WTC11 (cell line): Measurements from ENCODE around the gene RTP3. TPM values are rescaled to one million over a fixed set of nuclear protein-coding genes. Genes with fewer than 3 reads are reported as not detected.

ENCODE experiments used
- ATAC-seq: fragments of 200-7000 bp; cut with Tn5 transposase; 2 replicates; pipeline ENCODE4 v1.10.0; 2021; ENCODE audit warnings: mild to moderate bottlenecking, moderate library complexity
- CTCF ChIA-PET: fragments of 300-600 bp; sonication (Branson Sonifier 250); formaldehyde crosslinking; loops from one replicate; lab custom pipeline; 2021; ENCODE audit warnings: antibody characterized with exemption; lab: Charles Lee
- POLR2A ChIA-PET: fragments of 350-600 bp; sonication (Branson Sonifier 250); formaldehyde crosslinking; loops from one replicate; lab custom pipeline; 2021; ENCODE audit warnings: antibody characterized with exemption; lab: Charles Lee
- DNase-seq: peaks from one replicate; pipeline ENCODE4 v3.0.0; 2021; ENCODE audit warnings: low spot score
- H3K27ac Mint-ChIP-seq: 2 replicates; pipeline ENCODE4 v1.8.0; 2021; ENCODE audit warnings: mixed read lengths
- H3K27me3 Mint-ChIP-seq: 2 replicates; pipeline ENCODE4 v1.8.0; 2021; ENCODE audit warnings: low read depth, mild to moderate bottlenecking, moderate library complexity, mixed read lengths
- H3K36me3 Mint-ChIP-seq: 2 replicates; pipeline ENCODE4 v1.8.0; 2021; ENCODE audit warnings: mixed read lengths
- H3K4me1 Mint-ChIP-seq: 2 replicates; pipeline ENCODE4 v1.8.0; 2022; ENCODE audit warnings: mixed read lengths
- H3K4me3 Mint-ChIP-seq: 2 replicates; pipeline ENCODE4 v1.8.0; 2021; ENCODE audit warnings: mild to moderate bottlenecking, moderate library complexity, mixed read lengths
- H3K9me3 Mint-ChIP-seq: 2 replicates; pipeline ENCODE4 v1.8.0; 2021; ENCODE audit warnings: mixed read lengths
- ATF1 ChIP-seq: sonication (generic); formaldehyde crosslinking; IDR thresholded peaks from 2 replicates; pipeline ENCODE4 v1.8.1; 2023; ENCODE audit warnings: mild to moderate bottlenecking, moderate library complexity, missing genetic modification reagents
- CREB1 ChIP-seq: sonication (generic); formaldehyde crosslinking; IDR thresholded peaks from 2 replicates; pipeline ENCODE4 v1.8.0; 2023; ENCODE audit warnings: mild to moderate bottlenecking, missing genetic modification reagents
- FOXJ3 ChIP-seq: sonication (generic); formaldehyde crosslinking; IDR thresholded peaks from 2 replicates; pipeline ENCODE4 v1.9.0; 2021; ENCODE audit warnings: missing genetic modification reagents, mild to moderate bottlenecking, borderline replicate concordance
- GABPB1 ChIP-seq: sonication (generic); formaldehyde crosslinking; IDR thresholded peaks from 2 replicates; pipeline ENCODE4 v1.8.1; 2023; ENCODE audit warnings: mild to moderate bottlenecking, missing genetic modification reagents
- NFATC4 ChIP-seq: fragments of 250-450 bp; sonication (Bioruptor Pico); IDR thresholded peaks from 2 replicates; pipeline ENCODE4 v1.9.0; 2021; ENCODE audit warnings: mild to moderate bottlenecking
- PREB ChIP-seq: sonication (generic); formaldehyde crosslinking; IDR thresholded peaks from 2 replicates; pipeline ENCODE4 v1.8.1; 2022; ENCODE audit warnings: mild to moderate bottlenecking, missing genetic modification reagents, moderate library complexity, borderline replicate concordance
- RELA ChIP-seq: sonication (generic); formaldehyde crosslinking; IDR thresholded peaks from 2 replicates; pipeline ENCODE4 v1.8.1; 2022; ENCODE audit warnings: missing genetic modification reagents, mild to moderate bottlenecking, borderline replicate concordance
- RORB ChIP-seq: fragments of 250-450 bp; sonication (Bioruptor Pico); IDR thresholded peaks from 2 replicates; pipeline ENCODE4 v1.9.0; 2021; ENCODE audit warnings: mild to moderate bottlenecking
- TEAD4 ChIP-seq: sonication (generic); formaldehyde crosslinking; IDR thresholded peaks from 2 replicates; pipeline ENCODE4 v1.8.0; 2022; ENCODE audit warnings: mild to moderate bottlenecking, missing genetic modification reagents
- ZNF121 ChIP-seq: sonication (generic); formaldehyde crosslinking; IDR thresholded peaks from 2 replicates; pipeline ENCODE4 v1.8.0; 2023; ENCODE audit warnings: missing genetic modification reagents
- ZNF263 ChIP-seq: sonication (generic); formaldehyde crosslinking; IDR thresholded peaks from 2 replicates; pipeline ENCODE4 v1.8.1; 2022; ENCODE audit warnings: low read depth, mild to moderate bottlenecking, moderate library complexity, missing genetic modification reagents
- ZNF396 ChIP-seq: fragments of 250-450 bp; sonication (Bioruptor Pico); IDR thresholded peaks from 2 replicates; pipeline ENCODE4 v1.8.0; 2021; ENCODE audit warnings: mild to moderate bottlenecking, moderate library complexity, borderline replicate concordance
- ZNF416 ChIP-seq: fragments of 250-450 bp; sonication (Bioruptor Pico); IDR thresholded peaks from 2 replicates; pipeline ENCODE4 v1.9.0; 2021; ENCODE audit warnings: mild to moderate bottlenecking, inconsistent platforms
- ZNF423 ChIP-seq: fragments of 250-450 bp; sonication (Bioruptor Pico); IDR thresholded peaks from 2 replicates; pipeline ENCODE4 v2.1.2; 2022; ENCODE audit warnings: mild to moderate bottlenecking, moderate library complexity
- total RNA-seq: library from RNA; stranded (reverse); gene quantifications from 3 replicates; pipeline ENCODE4 v1.2.3, GENCODE V29; 2021
- TF ChIP-seq, protein P1 (sequence below): sonication (generic); formaldehyde crosslinking; IDR thresholded peaks from 2 replicates; pipeline ENCODE4 v1.8.1; 2022; ENCODE audit warnings: missing genetic modification reagents, borderline replicate concordance
- TF ChIP-seq, protein P2 (sequence below): sonication (generic); formaldehyde crosslinking; IDR thresholded peaks from 2 replicates; pipeline ENCODE4 v1.8.1; 2023; ENCODE audit warnings: mild to moderate bottlenecking, missing genetic modification reagents, borderline replicate concordance
- TF ChIP-seq, protein P3 (sequence below): sonication (generic); formaldehyde crosslinking; IDR thresholded peaks from 2 replicates; pipeline ENCODE4 v1.8.1; 2023; ENCODE audit warnings: mild to moderate bottlenecking, missing genetic modification reagents, moderate library complexity
- TF ChIP-seq, protein P4 (sequence below): fragments of 250-450 bp; sonication (Bioruptor Pico); IDR thresholded peaks from 2 replicates; pipeline ENCODE4 v1.9.0; 2021; ENCODE audit warnings: mild to moderate bottlenecking, borderline replicate concordance

RTP3 gene
- total RNA-seq, 1 experiment from 2014 or later: not detected

DNA sequence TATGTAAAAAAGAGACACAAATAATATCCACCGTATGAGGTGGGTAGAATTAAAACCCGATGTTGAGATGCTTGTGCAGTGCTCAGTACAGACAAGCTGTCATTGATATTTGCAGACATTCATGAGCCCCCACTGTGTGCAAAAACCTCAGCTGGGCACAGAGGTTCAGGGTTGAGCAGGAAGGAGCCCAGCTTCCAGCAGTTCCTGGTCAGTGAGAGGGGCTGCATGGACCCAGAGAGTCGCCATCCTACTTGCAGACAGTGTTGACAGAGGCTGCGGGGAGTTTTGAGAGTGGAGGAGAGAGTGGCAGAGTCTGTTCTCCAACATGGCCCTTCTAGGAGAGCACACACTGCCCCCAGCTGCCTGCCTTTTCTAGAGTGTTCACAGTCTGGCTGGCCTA lies 26.9 kb upstream of the RTP3 start:
- Mint-ChIP-seq H3K36me3 (peaks cover 10% of the 10 kb centered on the region), H3K4me1 (no peaks in the 10 kb centered on the region), H3K27me3 (peaks cover 14% of the 10 kb centered on the region), H3K27ac (no peak overlapping the region), H3K9me3 (peaks cover 23% of the 10 kb centered on the region), H3K4me3 (no peak overlapping the region)
- ATAC-seq: no peak; the same call in 1 of the 2 replicates
- POLR2A ChIA-PET: no interaction called here
- no peak for DNase-seq
- TF ChIP-seq ZNF263 (no peak), ZNF416 (CRISPR knock-in tag) (no peak), TEAD4 (CRISPR knock-in tag) (no peak), NFATC4 (no peak)
- CTCF ChIA-PET: interaction anchor here (1.2 to 2.0 kb wide), 2 partner anchors 9 to 20 kb away, joined by 3 to 7 read pairs; no protein-coding TSS in a partner anchor

DNA sequence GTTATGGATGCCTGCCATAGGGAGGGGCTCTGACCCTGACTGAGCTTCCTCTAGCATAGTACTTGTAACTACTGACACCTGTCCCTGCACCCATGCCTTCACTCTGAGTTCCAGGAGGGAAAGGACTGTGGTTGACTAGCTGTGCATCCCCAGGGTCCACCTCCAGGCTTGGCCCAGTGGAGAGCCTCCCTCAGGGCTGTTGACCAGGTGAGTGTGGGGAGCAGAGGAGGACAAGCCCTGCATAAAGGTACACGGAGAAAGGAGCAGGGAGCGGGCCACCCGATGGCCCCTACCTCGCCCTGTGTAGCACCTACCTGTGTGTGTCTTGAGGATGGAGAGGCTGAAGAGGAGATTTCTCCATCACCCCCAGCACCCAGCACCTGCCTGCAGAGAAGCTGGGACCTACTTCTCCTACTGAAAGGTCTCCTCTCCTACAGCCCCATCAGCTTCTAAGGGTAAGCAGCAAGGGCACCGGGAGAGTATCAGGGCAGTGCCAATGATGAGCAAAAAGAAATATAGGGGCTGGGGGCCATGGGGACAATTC lies 26.3 kb upstream of the RTP3 start:
- no peak overlapping the region for H3K4me3 Mint-ChIP-seq
- DNase-seq: no peak

GRCh38 chr3:46472736-46473135 lies 25.0 kb upstream of the RTP3 start:
- TF ChIP-seq ZNF396 (CRISPR knock-in tag) (no peak), ZNF423 (CRISPR knock-in tag) (no peak), RORB (no peak)
- peaks cover 23% of the 10 kb centered on the region for H3K9me3 Mint-ChIP-seq
- CTCF ChIA-PET: interaction anchor here (0.6 to 2.4 kb wide), 4 partner anchors 11 to 111 kb away, joined by 3 to 10 read pairs (median 5); no protein-coding TSS in a partner anchor
- POLR2A ChIA-PET: no interaction called here
- H3K27ac Mint-ChIP-seq: no peak overlapping the region
- H3K4me3 Mint-ChIP-seq: no peak overlapping the region
- H3K27me3 Mint-ChIP-seq: peaks cover 9% of the 10 kb centered on the region
- H3K4me1 Mint-ChIP-seq: no peaks in the 10 kb centered on the region
- no peak for ATAC-seq
- no peak for DNase-seq
- peaks cover 10% of the 10 kb centered on the region for H3K36me3 Mint-ChIP-seq

More for the DNA sequence above, 26.3 kb upstream of the RTP3 start:
- H3K27me3 Mint-ChIP-seq: peaks cover 9% of the 10 kb centered on the region
- POLR2A ChIA-PET: interaction anchor here (0.7 kb wide), 1 partner anchor 339 kb away, joined by 3 read pairs; no protein-coding TSS in a partner anchor
- H3K9me3 Mint-ChIP-seq: peaks cover 23% of the 10 kb centered on the region
- ATAC-seq: no peak
- CTCF ChIA-PET: interaction anchor here (0.9 to 1.4 kb wide), 3 partner anchors 9 to 17 kb away, joined by 3 to 5 read pairs (median 3); no protein-coding TSS in a partner anchor
- H3K36me3 Mint-ChIP-seq: peaks cover 10% of the 10 kb centered on the region
- H3K27ac Mint-ChIP-seq: no peak overlapping the region
- H3K4me1 Mint-ChIP-seq: no peaks in the 10 kb centered on the region
- no peak for TF ChIP-seq RELA (CRISPR knock-in tag)
- no peak for TF ChIP-seq FOXJ3 (CRISPR knock-in tag)
- TF ChIP-seq, protein P1, sequence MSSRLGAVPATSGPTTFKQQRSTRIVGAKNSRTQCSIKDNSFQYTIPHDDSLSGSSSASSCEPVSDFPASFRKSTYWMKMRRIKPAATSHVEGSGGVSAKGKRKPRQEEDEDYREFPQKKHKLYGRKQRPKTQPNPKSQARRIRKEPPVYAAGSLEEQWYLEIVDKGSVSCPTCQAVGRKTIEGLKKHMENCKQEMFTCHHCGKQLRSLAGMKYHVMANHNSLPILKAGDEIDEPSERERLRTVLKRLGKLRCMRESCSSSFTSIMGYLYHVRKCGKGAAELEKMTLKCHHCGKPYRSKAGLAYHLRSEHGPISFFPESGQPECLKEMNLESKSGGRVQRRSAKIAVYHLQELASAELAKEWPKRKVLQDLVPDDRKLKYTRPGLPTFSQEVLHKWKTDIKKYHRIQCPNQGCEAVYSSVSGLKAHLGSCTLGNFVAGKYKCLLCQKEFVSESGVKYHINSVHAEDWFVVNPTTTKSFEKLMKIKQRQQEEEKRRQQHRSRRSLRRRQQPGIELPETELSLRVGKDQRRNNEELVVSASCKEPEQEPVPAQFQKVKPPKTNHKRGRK (CRISPR knock-in tag): no peak
- TF ChIP-seq, protein P2, sequence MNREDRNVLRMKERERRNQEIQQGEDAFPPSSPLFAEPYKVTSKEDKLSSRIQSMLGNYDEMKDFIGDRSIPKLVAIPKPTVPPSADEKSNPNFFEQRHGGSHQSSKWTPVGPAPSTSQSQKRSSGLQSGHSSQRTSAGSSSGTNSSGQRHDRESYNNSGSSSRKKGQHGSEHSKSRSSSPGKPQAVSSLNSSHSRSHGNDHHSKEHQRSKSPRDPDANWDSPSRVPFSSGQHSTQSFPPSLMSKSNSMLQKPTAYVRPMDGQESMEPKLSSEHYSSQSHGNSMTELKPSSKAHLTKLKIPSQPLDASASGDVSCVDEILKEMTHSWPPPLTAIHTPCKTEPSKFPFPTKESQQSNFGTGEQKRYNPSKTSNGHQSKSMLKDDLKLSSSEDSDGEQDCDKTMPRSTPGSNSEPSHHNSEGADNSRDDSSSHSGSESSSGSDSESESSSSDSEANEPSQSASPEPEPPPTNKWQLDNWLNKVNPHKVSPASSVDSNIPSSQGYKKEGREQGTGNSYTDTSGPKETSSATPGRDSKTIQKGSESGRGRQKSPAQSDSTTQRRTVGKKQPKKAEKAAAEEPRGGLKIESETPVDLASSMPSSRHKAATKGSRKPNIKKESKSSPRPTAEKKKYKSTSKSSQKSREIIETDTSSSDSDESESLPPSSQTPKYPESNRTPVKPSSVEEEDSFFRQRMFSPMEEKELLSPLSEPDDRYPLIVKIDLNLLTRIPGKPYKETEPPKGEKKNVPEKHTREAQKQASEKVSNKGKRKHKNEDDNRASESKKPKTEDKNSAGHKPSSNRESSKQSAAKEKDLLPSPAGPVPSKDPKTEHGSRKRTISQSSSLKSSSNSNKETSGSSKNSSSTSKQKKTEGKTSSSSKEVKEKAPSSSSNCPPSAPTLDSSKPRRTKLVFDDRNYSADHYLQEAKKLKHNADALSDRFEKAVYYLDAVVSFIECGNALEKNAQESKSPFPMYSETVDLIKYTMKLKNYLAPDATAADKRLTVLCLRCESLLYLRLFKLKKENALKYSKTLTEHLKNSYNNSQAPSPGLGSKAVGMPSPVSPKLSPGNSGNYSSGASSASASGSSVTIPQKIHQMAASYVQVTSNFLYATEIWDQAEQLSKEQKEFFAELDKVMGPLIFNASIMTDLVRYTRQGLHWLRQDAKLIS (CRISPR knock-in tag): no peak
- TF ChIP-seq GABPB1 (CRISPR knock-in tag): no peak

GRCh38 chr3:46477145-46477544 lies 20.6 kb upstream of the RTP3 start:
- Mint-ChIP-seq H3K4me1 (no peaks in the 10 kb centered on the region), H3K27ac (no peak overlapping the region), H3K4me3 (no peak overlapping the region), H3K9me3 (peaks cover 23% of the 10 kb centered on the region), H3K27me3 (peaks cover 9% of the 10 kb centered on the region), H3K36me3 (peaks cover 10% of the 10 kb centered on the region)
- ATAC-seq (peak; percentile 80), DNase-seq (no peak)
- POLR2A ChIA-PET: no interaction called here
- CTCF ChIA-PET: interaction anchor here (1.1 to 1.3 kb wide), 3 partner anchors 11 to 153 kb away, joined by 3 to 4 read pairs (median 4); no protein-coding TSS in a partner anchor
- TF ChIP-seq ZNF121 (CRISPR knock-in tag) (no peak), PREB (CRISPR knock-in tag) (no peak), ATF1 (CRISPR knock-in tag) (no peak), CREB1 (no peak)
- TF ChIP-seq, protein P3, sequence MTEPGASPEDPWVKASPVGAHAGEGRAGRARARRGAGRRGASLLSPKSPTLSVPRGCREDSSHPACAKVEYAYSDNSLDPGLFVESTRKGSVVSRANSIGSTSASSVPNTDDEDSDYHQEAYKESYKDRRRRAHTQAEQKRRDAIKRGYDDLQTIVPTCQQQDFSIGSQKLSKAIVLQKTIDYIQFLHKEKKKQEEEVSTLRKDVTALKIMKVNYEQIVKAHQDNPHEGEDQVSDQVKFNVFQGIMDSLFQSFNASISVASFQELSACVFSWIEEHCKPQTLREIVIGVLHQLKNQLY (CRISPR knock-in tag): no peak
- TF ChIP-seq, protein P4, sequence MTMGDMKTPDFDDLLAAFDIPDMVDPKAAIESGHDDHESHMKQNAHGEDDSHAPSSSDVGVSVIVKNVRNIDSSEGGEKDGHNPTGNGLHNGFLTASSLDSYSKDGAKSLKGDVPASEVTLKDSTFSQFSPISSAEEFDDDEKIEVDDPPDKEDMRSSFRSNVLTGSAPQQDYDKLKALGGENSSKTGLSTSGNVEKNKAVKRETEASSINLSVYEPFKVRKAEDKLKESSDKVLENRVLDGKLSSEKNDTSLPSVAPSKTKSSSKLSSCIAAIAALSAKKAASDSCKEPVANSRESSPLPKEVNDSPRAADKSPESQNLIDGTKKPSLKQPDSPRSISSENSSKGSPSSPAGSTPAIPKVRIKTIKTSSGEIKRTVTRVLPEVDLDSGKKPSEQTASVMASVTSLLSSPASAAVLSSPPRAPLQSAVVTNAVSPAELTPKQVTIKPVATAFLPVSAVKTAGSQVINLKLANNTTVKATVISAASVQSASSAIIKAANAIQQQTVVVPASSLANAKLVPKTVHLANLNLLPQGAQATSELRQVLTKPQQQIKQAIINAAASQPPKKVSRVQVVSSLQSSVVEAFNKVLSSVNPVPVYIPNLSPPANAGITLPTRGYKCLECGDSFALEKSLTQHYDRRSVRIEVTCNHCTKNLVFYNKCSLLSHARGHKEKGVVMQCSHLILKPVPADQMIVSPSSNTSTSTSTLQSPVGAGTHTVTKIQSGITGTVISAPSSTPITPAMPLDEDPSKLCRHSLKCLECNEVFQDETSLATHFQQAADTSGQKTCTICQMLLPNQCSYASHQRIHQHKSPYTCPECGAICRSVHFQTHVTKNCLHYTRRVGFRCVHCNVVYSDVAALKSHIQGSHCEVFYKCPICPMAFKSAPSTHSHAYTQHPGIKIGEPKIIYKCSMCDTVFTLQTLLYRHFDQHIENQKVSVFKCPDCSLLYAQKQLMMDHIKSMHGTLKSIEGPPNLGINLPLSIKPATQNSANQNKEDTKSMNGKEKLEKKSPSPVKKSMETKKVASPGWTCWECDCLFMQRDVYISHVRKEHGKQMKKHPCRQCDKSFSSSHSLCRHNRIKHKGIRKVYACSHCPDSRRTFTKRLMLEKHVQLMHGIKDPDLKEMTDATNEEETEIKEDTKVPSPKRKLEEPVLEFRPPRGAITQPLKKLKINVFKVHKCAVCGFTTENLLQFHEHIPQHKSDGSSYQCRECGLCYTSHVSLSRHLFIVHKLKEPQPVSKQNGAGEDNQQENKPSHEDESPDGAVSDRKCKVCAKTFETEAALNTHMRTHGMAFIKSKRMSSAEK (CRISPR knock-in tag): no peak
